Mammary epithelial cell (primary cell): ENCODE measurements around the gene KIR3DL1.
"Not testable (repeated sequence)": the region's sequence is repeated elsewhere in the genome, so short reads cannot be mapped to it uniquely, and the experiment has no call there.

ENCODE experiments used
- CTCF ChIP-seq, 2 donors: IDR thresholded peaks in 1 of 2; conservative IDR thresholded peaks in 1 of 2; 2 replicates each; pipeline ENCODE4 v1.5.1; 2011 to 2012; ENCODE audit warnings: inconsistent platforms in 2 of 2, low read length in 2 of 2, mild to moderate bottlenecking in 2 of 2, control low read depth in 1 of 2, low read depth in 1 of 2; ENCODE audit not compliant: insufficient read depth in 1 of 2; ENCODE audit errors: extremely low read depth in 1 of 2
- EZH2 ChIP-seq: IDR thresholded peaks from 2 replicates; pipeline ENCODE4 v1.6.1; 2012; ENCODE audit warnings: low read length, inconsistent platforms, borderline replicate concordance

DNA sequence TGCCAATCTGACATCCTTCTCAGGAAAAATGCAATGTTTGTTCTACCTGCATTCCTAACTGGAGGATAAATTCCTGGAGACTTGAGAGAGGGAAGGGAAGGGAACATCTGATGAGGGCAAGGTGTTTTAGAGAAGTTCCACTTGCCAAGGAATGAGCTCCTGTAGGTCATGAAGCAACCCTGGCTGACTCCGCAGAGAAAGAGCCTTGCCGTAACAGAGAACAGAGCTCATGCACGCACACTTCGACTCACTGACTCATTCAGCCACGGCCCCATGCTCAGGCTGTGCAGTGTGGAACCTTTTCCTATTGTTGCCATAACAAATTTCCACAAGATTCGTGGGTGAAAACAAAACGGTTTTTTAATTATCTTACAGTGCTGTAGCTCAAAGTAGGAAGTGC, 37.4 kb upstream of the KIR3DL1 start:
- not testable (repeated sequence) for TF ChIP-seq CTCF (conservative IDR thresholded peaks at IDR 0.05 in 1 of 2, IDR thresholded peaks at IDR 0.05 in 1 of 2; ENCODE audit: extremely low read depth in 1 of 2, insufficient read depth in 1 of 2, low read depth in 1 of 2, low read length in 2 of 2); EZH2
